Globus pallidus (tissue), 1 donor: ENCODE results near the gene TTC34.
"Not testable (repeated sequence)": the region's sequence is repeated elsewhere in the genome, so short reads cannot be mapped to it uniquely, and the experiment has no call there.

Experiments used
- DNase-seq: peaks from one replicate; pipeline ENCODE4 v3.0.0-alpha.2; 2015; ENCODE audit warnings: low spot score

TTC34 gene

GRCh38 chr1:2775333-2775732 is 26.2 kb downstream of the TTC34 start:
- DNase-seq = not testable (repeated sequence)

- DNase-seq = not testable (repeated sequence)
Measured at GRCh38 chr1:2768052-2768451, 33.4 kb downstream of the TTC34 start.

- not testable (repeated sequence) for DNase-seq
Measured at GRCh38 chr1:2759433-2759832, 42.1 kb downstream of the TTC34 start.

- DNase-seq = not testable (repeated sequence)
Measured at GRCh38 chr1:2757519-2757918, 44.0 kb downstream of the TTC34 start.

- not testable (repeated sequence) for DNase-seq
Measured at GRCh38 chr1:2755426-2755825, 46.1 kb downstream of the TTC34 start.

GRCh38 chr1:2754597-2754996 is 46.9 kb downstream of the TTC34 start:
- DNase-seq = not testable (repeated sequence)

- not testable (repeated sequence) for DNase-seq
Measured at GRCh38 chr1:2752503-2752902, 49.0 kb downstream of the TTC34 start.

GRCh38 chr1:2751866-2752265 is 49.6 kb downstream of the TTC34 start:
- DNase-seq = not testable (repeated sequence)

- DNase-seq = not testable (repeated sequence)
Measured at GRCh38 chr1:2750766-2751730, 50.4 kb downstream of the TTC34 start.

- not testable (repeated sequence) for DNase-seq
Measured at GRCh38 chr1:2750041-2750680, 51.3 kb downstream of the TTC34 start.

- DNase-seq = not testable (repeated sequence)
Measured at GRCh38 chr1:2748626-2749025, 52.9 kb downstream of the TTC34 start.

- not testable (repeated sequence) for DNase-seq
Measured at GRCh38 chr1:2694796-2695195, 106.7 kb downstream of the TTC34 start.

- not testable (repeated sequence) for DNase-seq
Measured at GRCh38 chr1:2690180-2690579, 111.3 kb downstream of the TTC34 start.

- not testable (repeated sequence) for DNase-seq
Measured at GRCh38 chr1:2688336-2688665, 113.2 kb downstream of the TTC34 start.

- DNase-seq = not testable (repeated sequence)
Measured at GRCh38 chr1:2687638-2688335, 113.7 kb downstream of the TTC34 start.

- DNase-seq = not testable (repeated sequence)
Measured at GRCh38 chr1:2687174-2687591, 114.3 kb downstream of the TTC34 start.

- not testable (repeated sequence) for DNase-seq
Measured at GRCh38 chr1:2686091-2686863, 115.2 kb downstream of the TTC34 start.

- DNase-seq = not testable (repeated sequence)
Measured at GRCh38 chr1:2685671-2686070, 115.8 kb downstream of the TTC34 start.

GRCh38 chr1:2684878-2685277 is 116.6 kb downstream of the TTC34 start:
- not testable (repeated sequence) for DNase-seq

- DNase-seq = not testable (repeated sequence)
Measured at GRCh38 chr1:2684000-2684399, 117.5 kb downstream of the TTC34 start.

- DNase-seq = not testable (repeated sequence)
Measured at GRCh38 chr1:2683321-2683741, 118.2 kb downstream of the TTC34 start.
